OCI-LY7 (cell line): ENCODE results near the gene PUM2. TPM values are rescaled to one million over a fixed set of nuclear protein-coding genes. Genes with fewer than 3 reads are reported as not detected.

Experiments
- BruUV-seq: library from RNA; stranded (reverse); fragments of 400-500 nt; replicated peaks from 2 replicates; lab custom pipeline; 2021; lab: Mats Ljungman, UMichigan
- CTCF ChIA-PET: fragments of 300-600 bp; sonication (Branson Sonifier 250); formaldehyde crosslinking; loops from one replicate; lab custom pipeline; 2022; ENCODE audit warnings: antibody characterized with exemption; ENCODE audit not compliant: unreplicated experiment; lab: Charles Lee
- POLR2A ChIA-PET: fragments of 300-600 bp; sonication (Branson Sonifier 250); formaldehyde crosslinking; loops from one replicate; lab custom pipeline; 2022; ENCODE audit warnings: antibody characterized with exemption; lab: Charles Lee
- DNase-seq: peaks from one replicate; pipeline ENCODE4 v3.0.0-alpha.2; 2015; ENCODE audit warnings: low spot score
- H2AFZ ChIP-seq: fragments of 200-600 bp; sonication (generic), shearing (Covaris generic); 2 replicates; pipeline ENCODE4 v1.6.1; 2014; ENCODE audit warnings: mild to moderate bottlenecking, antibody characterized with exemption, low read length, moderate library complexity
- H3K27ac ChIP-seq: fragments of 200-600 bp; sonication (generic); 2 replicates; pipeline ENCODE4 v1.5.1; 2014; ENCODE audit warnings: mixed run types, low read depth, mild to moderate bottlenecking, moderate library complexity, low read length, inconsistent platforms; ENCODE audit not compliant: poor library complexity, severe bottlenecking
- H3K36me3 ChIP-seq: fragments of 200-600 bp; sonication (generic); 2 replicates; pipeline ENCODE4 v1.6.1; 2014; ENCODE audit warnings: mild to moderate bottlenecking, antibody characterized with exemption, low read length, moderate library complexity, mixed read lengths; ENCODE audit not compliant: insufficient read depth
- H3K4me1 ChIP-seq: fragments of 200-600 bp; sonication (generic); 2 replicates; pipeline ENCODE4 v1.5.1; 2014; ENCODE audit warnings: mild to moderate bottlenecking, low read length; ENCODE audit not compliant: insufficient read depth, poor library complexity, severe bottlenecking
- H3K4me2 ChIP-seq: fragments of 200-600 bp; sonication (generic); 2 replicates; pipeline ENCODE4 v1.6.1; 2014; ENCODE audit warnings: mild to moderate bottlenecking, low read length
- H3K4me3 ChIP-seq: fragments of 200-600 bp; sonication (generic); 2 replicates; pipeline ENCODE4 v1.5.1; 2014; ENCODE audit warnings: mild to moderate bottlenecking, low read depth, low read length; ENCODE audit not compliant: poor library complexity, severe bottlenecking
- H3K79me2 ChIP-seq: fragments of 200-600 bp; sonication (generic); 2 replicates; pipeline ENCODE4 v1.6.1; 2016; ENCODE audit warnings: low read depth, mild to moderate bottlenecking, low read length, moderate library complexity, mixed read lengths; ENCODE audit not compliant: insufficient read depth
- H3K9me2 ChIP-seq: fragments of 200-600 bp; sonication (generic); 2 replicates; pipeline ENCODE4 v1.6.1; 2016; ENCODE audit warnings: mild to moderate bottlenecking, low read length, mixed read lengths; ENCODE audit not compliant: insufficient read depth
- H3K9me3 ChIP-seq: fragments of 200-600 bp; sonication (generic); 2 replicates; pipeline ENCODE4 v1.6.1; 2014; ENCODE audit warnings: mild to moderate bottlenecking, mixed run types, low read length, mixed read lengths
- H4K20me1 ChIP-seq: fragments of 200-600 bp; sonication (generic); 2 replicates; pipeline ENCODE4 v1.6.1; 2014; ENCODE audit warnings: mild to moderate bottlenecking, antibody characterized with exemption, low read length, moderate library complexity, mixed read lengths; ENCODE audit not compliant: insufficient read depth
- CTCF ChIP-seq: fragments of 200-600 bp; sonication (generic); conservative IDR thresholded peaks from 2 replicates; pipeline ENCODE4 v1.5.1; 2014; ENCODE audit warnings: mild to moderate bottlenecking, antibody characterized with exemption, low read length, moderate library complexity, mixed read lengths
- EZH2phosphoT487 ChIP-seq: fragments of 200-600 bp; sonication (generic); IDR thresholded peaks from 2 replicates; pipeline ENCODE4 v1.6.1; 2018; ENCODE audit warnings: low read depth, borderline replicate concordance, mild to moderate bottlenecking, mixed run types, antibody characterized with exemption, low read length, moderate library complexity, mixed read lengths
- intact Hi-C: fragments of 100-400 bp; cut with micrococcal nuclease; formaldehyde crosslinking; loops from one replicate; pipeline ENCODE4 v1.10.0; 2022; ENCODE audit not compliant: unreplicated experiment
- total RNA-seq, 2 experiments: library from RNA; depleted of rRNA in 1 of 2; stranded (reverse); fragments of >200 nt in 1 of 2; shearing (Covaris generic) in 1 of 2; gene quantifications; 2 replicates each; pipeline ENCODE4 v1.2.3, GENCODE V29; 2014 to 2022

The PUM2 gene
- total RNA-seq, 2 experiments from 2014 or later: 48.2 to 122 TPM

GRCh38 chr2:20390524-20391123, 40.0 kb upstream of the PUM2 start:
- H3K4me1 ChIP-seq: no peaks in the 10 kb centered on the region
- BruUV-seq: no TSS peak
- no peak overlapping the region for H3K27ac ChIP-seq
- H4K20me1 ChIP-seq: no peaks in the 10 kb centered on the region
- TF ChIP-seq CTCF: no peak
- TF ChIP-seq EZH2phosphoT487: no peak
- no peak overlapping the region for H2AFZ ChIP-seq
- no peaks in the 10 kb centered on the region for H3K9me3 ChIP-seq
- H3K9me2 ChIP-seq: no peaks in the 10 kb centered on the region
- H3K4me3 ChIP-seq: no peak overlapping the region
- H3K36me3 ChIP-seq: no peaks in the 10 kb centered on the region
- no peak for DNase-seq
- intact Hi-C loops: no loop called here
- POLR2A ChIA-PET: no interaction called here
- CTCF ChIA-PET: no interaction called here
- H3K4me2 ChIP-seq: no peak overlapping the region
- H3K79me2 ChIP-seq: no peaks in the 10 kb centered on the region

GRCh38 chr2:20384953-20385352, 34.3 kb upstream of the PUM2 start:
- Histone ChIP-seq H3K4me1 (no peaks in the 10 kb centered on the region), H3K4me2 (no peak overlapping the region), H3K9me3 (no peaks in the 10 kb centered on the region), H3K4me3 (no peak overlapping the region), H3K36me3 (no peaks in the 10 kb centered on the region), H2AFZ (no peak overlapping the region), H3K79me2 (no peaks in the 10 kb centered on the region), H3K27ac (no peak overlapping the region), H4K20me1 (no peaks in the 10 kb centered on the region), H3K9me2 (no peaks in the 10 kb centered on the region)
- no peak for DNase-seq
- intact Hi-C loops: no loop called here
- ChIA-PET CTCF (no interaction called here), POLR2A (no interaction called here)
- no TSS peak for BruUV-seq
- TF ChIP-seq EZH2phosphoT487: no peak
- TF ChIP-seq CTCF: no peak

GRCh38 chr2:20382965-20383810, 32.5 kb upstream of the PUM2 start:
- TF ChIP-seq EZH2phosphoT487 (no peak), CTCF (no peak)
- H3K79me2 ChIP-seq: no peaks in the 10 kb centered on the region
- no peak overlapping the region for H2AFZ ChIP-seq
- no peaks in the 10 kb centered on the region for H3K4me1 ChIP-seq
- no peak overlapping the region for H3K4me3 ChIP-seq
- H3K4me2 ChIP-seq: no peak overlapping the region
- no peaks in the 10 kb centered on the region for H3K36me3 ChIP-seq
- ChIA-PET CTCF (no interaction called here), POLR2A (interaction anchor here (0.6 to 0.8 kb wide), 2 partner anchors 49 to 289 kb away, joined by 4 read pairs; no protein-coding TSS in a partner anchor)
- intact Hi-C loops: no loop called here
- no TSS peak for BruUV-seq
- no peak for DNase-seq
- no peaks in the 10 kb centered on the region for H3K9me2 ChIP-seq
- no peaks in the 10 kb centered on the region for H3K9me3 ChIP-seq
- H3K27ac ChIP-seq: no peak overlapping the region
- no peaks in the 10 kb centered on the region for H4K20me1 ChIP-seq
